A549 treated with Mapracorat at 1 μM for 4 hours (cell line): Measurements from ENCODE around the gene PANK4. TPM values are rescaled to one million over a fixed set of nuclear protein-coding genes. Genes with fewer than 3 reads are reported as not detected.

Experiments used
- total RNA-seq: library from RNA; stranded (reverse); fragments of 200-300 nt; extraction: Qiagen RNA extraction; gene quantifications from 5 replicates; pipeline ENCODE4 v1.2.3, GENCODE V29; 2022

Gene PANK4
- total RNA-seq = 8.3 to 13.3 TPM (median 10.8 TPM) in 5 replicates

DNA sequence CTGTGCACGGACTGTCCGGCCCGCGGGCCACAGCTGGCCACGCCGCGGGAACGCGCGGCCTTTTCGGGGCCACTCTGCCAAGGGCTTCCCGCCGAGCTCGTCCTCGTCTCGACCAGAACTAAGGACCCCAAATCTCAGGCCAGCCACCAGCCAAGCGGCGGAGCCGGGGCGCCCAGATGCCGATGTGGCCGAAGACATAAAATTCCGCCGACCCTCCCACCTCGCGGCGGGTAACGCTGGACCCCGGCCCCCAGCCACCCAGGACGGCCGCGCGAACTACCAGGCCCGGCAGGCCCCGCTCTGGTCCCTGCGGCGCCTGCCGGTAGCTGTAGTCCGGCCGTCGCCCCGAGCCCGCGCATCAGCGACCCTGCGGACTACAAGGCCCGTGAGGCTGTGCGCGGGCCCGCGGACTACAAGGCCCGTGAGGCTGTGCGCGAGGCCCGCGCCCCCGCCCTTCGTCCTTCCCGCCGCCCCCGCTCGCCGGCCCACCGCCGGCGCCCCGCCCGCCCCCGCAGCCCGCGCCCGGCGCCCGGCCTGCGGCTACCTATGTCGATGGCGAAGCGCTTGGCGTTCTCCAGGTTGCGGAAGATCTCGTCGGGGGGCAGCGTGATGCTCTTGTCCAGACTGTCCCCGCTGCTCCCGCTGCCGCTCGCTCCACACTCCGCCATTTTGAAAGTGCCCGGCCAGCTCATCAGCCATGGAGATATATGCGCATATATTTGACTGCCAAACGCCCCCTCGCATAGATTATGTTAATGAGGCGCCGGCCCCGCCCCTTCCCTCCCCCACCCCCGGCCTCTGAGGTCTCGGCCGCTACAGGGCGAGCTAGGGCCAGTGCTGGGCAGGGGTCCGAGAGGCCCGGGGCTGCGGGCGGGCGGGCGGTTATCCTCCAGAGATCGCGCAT is at the start of gene PANK4:
Gene PANK4 (minus strand): TSS at position 677 of the 904 bp plus-strand sequence. CDS start 9 bp downstream, at position 668.

GRCh38 chr1:2556277-2556677 is 29.9 kb upstream of the PANK4 start, which contains the start of gene TNFRSF14:
TNFRSF14 (plus strand) TSS chr1:2556371; CDS start chr1:2556665, 294 bp downstream.

GRCh38 chr1:2529784-2530512 is 3.6 kb upstream of the PANK4 start, which contains the start of gene HES5:
HES5 (minus strand) TSS chr1:2530263; CDS start chr1:2530164, 99 bp downstream.

GRCh38 chr1:2476061-2476999 is 50.1 kb downstream of the PANK4 start, which contains the start of gene PLCH2:
PLCH2 (plus strand) TSS chr1:2476289; CDS start chr1:2476589, 300 bp downstream.

Other genes starting within 250 kb of the PANK4 start
- 5.3 to 7.1 TPM (median 5.8 TPM) in 5 replicates for gene MORN1, start 135.0 kb downstream of the PANK4 start, total RNA-seq
- gene RER1, start 134.8 kb downstream of the PANK4 start, total RNA-seq = 98.5 to 135 TPM (median 120 TPM) in 5 replicates
- gene PEX10, start 114.0 kb downstream of the PANK4 start, total RNA-seq = 20.0 to 26.3 TPM (median 24.8 TPM) in 5 replicates
- 0.15 to 0.53 TPM (median 0.30 TPM) in 5 replicates for gene PLCH2, start 50.3 kb downstream of the PANK4 start, total RNA-seq
- not detected in 5 replicates for gene HES5, start 3.7 kb upstream of the PANK4 start, total RNA-seq
- gene TNFRSF14, start 29.8 kb upstream of the PANK4 start, total RNA-seq = 0.10 to 0.27 TPM (median 0.10 TPM) in 3 of 5 replicates, not detected in the others
- gene PRXL2B, start 60.2 kb upstream of the PANK4 start, total RNA-seq = 18.9 to 24.6 TPM (median 23.2 TPM) in 5 replicates
- gene MMEL1, start 106.4 kb upstream of the PANK4 start, total RNA-seq = not detected in 5 replicates